ENCODE data around the gene KCNJ9. TPM values are rescaled to one million over a fixed set of nuclear protein-coding genes. Genes with fewer than 3 reads are reported as not detected.
"Not testable (repeated sequence)": the region's sequence is repeated elsewhere in the genome, so short reads cannot be mapped to it uniquely, and the experiment has no call there.

Gene KCNJ9
- total RNA-seq, 1 donor: not detected

DNA sequence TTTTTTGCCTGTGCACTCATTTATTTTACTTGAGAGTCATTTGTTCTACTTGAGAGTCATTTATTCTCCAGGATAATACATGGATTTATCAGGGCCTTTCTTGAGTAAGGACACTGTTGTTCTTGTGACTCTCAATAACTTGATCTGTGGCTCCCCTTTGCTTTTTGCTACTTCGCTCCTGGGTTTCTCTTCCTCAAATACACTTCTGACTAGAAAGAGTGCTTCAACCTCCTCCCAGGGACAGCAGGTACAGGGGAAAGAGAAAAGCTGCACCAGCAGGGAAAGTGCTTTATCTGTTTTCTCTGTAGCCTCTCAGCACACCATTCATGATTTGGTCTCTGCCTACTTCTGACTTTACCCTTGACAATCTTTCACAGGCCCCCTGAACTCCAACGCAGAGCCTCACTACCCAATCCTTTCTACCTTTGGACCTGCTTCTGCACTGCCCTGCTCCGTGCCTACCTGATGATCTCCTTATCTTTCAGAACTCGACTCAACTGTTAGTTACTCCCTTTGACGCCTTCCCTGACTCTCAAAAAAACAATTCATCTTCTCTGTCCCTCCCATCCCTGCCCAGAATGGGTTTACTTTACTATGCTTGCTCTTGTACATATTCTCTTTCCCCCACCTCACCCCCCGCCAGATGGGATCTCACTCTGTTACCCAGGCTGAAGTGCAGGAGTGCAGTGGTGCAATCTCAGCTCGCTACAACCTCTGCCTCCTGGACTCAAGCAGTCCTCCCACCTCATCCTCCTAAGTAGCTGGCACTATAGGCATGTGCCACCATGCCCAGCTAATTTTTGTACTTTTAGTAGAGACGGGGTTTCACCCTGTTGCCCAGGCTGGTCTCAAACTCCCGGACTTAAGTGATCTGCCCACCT lies 34.0 kb upstream of the KCNJ9 start:
- TF ChIP-seq, protein P1, sequence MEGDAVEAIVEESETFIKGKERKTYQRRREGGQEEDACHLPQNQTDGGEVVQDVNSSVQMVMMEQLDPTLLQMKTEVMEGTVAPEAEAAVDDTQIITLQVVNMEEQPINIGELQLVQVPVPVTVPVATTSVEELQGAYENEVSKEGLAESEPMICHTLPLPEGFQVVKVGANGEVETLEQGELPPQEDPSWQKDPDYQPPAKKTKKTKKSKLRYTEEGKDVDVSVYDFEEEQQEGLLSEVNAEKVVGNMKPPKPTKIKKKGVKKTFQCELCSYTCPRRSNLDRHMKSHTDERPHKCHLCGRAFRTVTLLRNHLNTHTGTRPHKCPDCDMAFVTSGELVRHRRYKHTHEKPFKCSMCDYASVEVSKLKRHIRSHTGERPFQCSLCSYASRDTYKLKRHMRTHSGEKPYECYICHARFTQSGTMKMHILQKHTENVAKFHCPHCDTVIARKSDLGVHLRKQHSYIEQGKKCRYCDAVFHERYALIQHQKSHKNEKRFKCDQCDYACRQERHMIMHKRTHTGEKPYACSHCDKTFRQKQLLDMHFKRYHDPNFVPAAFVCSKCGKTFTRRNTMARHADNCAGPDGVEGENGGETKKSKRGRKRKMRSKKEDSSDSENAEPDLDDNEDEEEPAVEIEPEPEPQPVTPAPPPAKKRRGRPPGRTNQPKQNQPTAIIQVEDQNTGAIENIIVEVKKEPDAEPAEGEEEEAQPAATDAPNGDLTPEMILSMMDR (IDR thresholded peaks at IDR 0.05; ENCODE audit: insufficient read depth, low read depth, low read length): no peak
- H3K4me3 ChIP-seq (ENCODE audit: low read depth, low read length): no peak overlapping the region
- DNase-seq (ENCODE audit: low read depth): no peak

DNA sequence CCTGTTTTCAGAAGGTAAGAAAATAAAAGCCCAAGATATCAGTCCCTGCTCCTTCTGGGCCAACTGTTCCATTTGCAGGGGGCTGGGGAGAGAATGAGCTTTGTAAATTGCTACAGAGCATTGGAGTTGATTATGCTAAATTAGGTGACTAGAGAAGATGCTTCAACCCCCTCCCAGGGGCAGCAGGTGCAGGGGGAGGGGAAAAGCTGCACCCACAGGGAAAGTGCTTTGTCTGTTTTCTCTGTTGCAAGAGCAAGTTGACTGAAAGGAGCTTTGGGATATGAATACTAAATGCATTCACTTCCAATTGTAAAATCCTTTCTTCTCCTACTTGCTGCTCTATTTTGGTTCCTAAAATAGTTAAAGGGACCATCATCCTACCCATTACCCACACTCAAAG lies 33.0 kb upstream of the KCNJ9 start:
- TF ChIP-seq, protein P1 (IDR thresholded peaks at IDR 0.05; ENCODE audit: insufficient read depth, low read depth, low read length): no peak
- DNase-seq (ENCODE audit: low read depth): no peak
- H3K4me3 ChIP-seq (ENCODE audit: low read depth, low read length): no peak overlapping the region

DNA sequence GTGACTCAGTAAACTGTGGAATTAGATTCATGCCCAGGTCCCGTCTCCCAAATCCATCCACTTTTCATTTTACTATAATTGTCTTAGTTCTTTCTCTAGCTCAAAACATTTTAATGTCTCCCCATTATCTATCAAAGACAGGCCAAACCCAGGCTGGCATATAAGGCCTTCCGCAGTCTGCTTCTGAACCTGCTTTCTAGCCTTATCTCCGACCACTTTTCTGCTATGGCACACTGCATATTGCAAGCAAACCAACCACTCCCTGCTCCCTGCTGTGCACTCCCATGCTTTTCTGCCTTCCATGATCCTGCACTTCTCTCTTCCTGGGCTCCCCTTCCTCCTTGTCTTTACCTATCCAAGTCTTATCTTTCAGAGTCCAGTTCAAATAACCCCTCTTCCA lies 32.2 kb upstream of the KCNJ9 start:
- no peak overlapping the region for H3K4me3 ChIP-seq (ENCODE audit: low read depth, low read length)
- TF ChIP-seq, protein P1 (IDR thresholded peaks at IDR 0.05; ENCODE audit: insufficient read depth, low read depth, low read length): no peak
- DNase-seq (ENCODE audit: low read depth): no peak

DNA sequence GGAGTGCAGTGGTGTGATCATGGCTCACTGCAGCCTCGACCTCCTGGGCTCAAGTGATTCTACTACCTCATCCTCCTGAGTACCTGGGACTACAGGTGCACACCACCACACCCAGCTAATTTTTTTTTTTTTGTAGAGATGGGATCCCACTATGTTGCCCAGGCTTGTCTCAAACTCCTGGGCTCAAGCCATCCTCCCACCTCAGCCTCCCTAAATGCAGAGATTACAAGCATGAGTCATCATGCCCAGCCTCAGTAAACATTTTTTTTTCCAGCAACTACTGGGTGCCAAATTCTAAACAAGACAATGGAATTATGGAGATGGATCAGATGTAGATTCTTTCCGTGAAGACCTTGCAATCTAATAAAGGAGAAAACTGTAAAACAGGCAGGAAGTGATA lies 31.2 kb upstream of the KCNJ9 start:
- not testable (repeated sequence) for DNase-seq (ENCODE audit: low read depth); H3K4me3 ChIP-seq (ENCODE audit: low read depth, low read length)

DNA sequence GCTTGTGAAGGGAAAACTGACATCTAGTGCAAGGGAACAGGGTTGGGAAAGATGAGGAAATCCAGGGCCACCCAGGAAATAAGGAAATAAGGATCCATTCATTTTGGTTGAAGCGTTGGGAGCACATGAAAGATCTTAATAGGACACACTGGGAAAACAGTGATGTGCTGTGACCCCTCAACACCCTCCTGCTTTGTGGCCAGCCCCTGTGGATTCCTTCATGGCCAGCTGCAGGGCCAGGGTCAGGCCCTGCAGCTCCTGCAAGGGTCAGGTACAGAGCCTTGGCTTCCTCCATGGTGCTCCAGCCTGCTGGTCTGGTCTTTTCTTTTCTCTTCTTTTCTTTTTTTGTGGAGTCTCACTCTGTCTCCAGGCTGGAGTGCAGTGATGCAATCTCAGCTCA lies 30.7 kb upstream of the KCNJ9 start:
- DNase-seq (ENCODE audit: low read depth): no peak
- TF ChIP-seq, protein P1 (IDR thresholded peaks at IDR 0.05; ENCODE audit: insufficient read depth, low read depth, low read length): no peak
- no peak overlapping the region for H3K4me3 ChIP-seq (ENCODE audit: low read depth, low read length)

DNA sequence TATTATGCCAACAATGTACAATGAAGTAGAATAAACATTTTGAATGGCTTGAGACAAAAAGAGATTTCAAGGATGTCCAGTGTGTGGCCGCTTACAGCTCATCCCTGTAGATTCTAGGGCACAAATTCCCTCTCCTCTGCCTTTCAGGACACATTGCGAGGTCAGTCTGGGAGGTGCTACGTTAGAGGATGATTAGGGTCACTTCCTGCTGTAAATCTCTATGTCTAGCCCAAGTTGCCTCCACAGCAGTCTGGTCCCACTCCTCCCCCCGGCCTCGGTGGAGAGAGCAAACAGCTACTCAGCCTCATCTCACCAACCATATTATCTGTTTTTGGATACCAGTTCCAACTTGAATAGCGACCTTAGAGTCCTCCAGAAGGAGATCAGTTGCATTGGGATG lies 28.4 kb upstream of the KCNJ9 start:
- H3K4me3 ChIP-seq (ENCODE audit: low read depth, low read length): no peak overlapping the region
- TF ChIP-seq, protein P1 (IDR thresholded peaks at IDR 0.05; ENCODE audit: insufficient read depth, low read depth, low read length): no peak

DNA sequence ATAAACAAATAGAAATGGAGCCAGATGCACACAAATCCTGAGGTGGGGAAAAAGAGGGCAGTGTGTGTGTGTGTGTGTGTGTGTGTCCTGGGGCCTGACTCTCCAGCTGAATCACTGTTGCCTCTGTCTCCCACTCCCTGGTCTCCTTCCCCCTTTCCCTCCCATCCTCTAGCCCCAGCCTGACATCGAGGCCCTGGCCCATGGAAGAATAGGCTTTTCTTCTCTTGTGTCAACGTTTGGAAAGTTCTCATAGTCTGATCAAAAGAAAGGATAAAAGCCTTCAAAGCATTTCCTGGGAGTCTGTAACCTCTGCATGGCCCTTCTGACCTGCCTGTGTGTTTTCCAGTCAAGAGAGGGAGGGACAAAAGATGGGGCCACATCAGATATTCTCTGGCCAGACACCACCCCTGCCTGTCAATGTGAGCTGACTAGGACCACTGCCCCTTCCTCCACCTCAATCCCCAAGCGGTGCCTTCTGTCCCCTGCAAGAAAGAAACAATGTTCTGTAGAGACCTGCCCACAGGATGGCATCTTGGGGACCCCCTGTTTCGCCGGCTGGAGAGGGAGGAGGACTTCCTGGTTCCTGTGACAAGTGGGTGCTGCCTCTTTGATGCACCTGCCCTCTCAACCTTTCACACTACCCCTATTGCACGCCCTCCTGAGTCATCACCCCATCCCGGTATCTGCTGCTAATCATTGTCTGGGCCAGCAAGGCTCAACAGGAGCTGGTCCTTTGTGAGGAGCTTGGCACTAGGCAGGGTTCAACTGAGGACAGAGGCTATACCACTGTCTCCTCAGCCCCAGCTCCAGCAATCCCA lies 27.6 kb upstream of the KCNJ9 start:
- DNase-seq (ENCODE audit: low read depth): no peak
- no peak overlapping the region for H3K4me3 ChIP-seq (ENCODE audit: low read depth, low read length)
- TF ChIP-seq, protein P1 (IDR thresholded peaks at IDR 0.05; ENCODE audit: insufficient read depth, low read depth, low read length): no peak

More for the DNA sequence above, 28.4 kb upstream of the KCNJ9 start:
- DNase-seq (ENCODE audit: low read depth): no peak

Measured in fibroblast of villous mesenchyme (primary cell).